ENCODE measurements around the gene ALDH1A1.
"Not testable (repeated sequence)": the region's sequence is repeated elsewhere in the genome, so short reads cannot be mapped to it uniquely, and the experiment has no call there.

Gene ALDH1A1

DNA sequence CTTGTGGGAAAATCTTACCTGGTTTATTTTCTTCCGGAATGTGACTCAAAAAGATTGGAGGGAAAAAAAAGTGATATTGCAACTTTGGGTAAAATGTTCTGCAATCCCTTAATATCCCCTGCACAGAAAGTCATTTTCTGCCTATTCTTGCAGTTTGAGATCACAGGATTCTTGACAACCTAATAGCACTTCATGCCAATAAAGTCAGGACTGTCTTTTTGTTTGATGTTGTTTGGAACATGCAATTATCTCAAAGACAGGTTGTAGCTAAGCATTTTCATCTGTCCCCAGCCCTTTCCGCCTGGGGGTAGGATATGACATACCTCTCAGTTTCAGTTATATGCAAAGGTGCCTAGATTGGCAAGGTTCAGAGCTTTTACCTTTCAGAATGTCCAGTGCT, 63.9 kb downstream of the ALDH1A1 start:
- no peak for DNase-seq

- no peak for DNase-seq
Observed at GRCh38 chr9:72888067-72888466, 64.8 kb downstream of the ALDH1A1 start.

GRCh38 chr9:72886386-72886785, 66.5 kb downstream of the ALDH1A1 start:
- no peak for DNase-seq

- DNase-seq, result no peak
Observed at GRCh38 chr9:72884508-72884907, 68.3 kb downstream of the ALDH1A1 start.

DNA sequence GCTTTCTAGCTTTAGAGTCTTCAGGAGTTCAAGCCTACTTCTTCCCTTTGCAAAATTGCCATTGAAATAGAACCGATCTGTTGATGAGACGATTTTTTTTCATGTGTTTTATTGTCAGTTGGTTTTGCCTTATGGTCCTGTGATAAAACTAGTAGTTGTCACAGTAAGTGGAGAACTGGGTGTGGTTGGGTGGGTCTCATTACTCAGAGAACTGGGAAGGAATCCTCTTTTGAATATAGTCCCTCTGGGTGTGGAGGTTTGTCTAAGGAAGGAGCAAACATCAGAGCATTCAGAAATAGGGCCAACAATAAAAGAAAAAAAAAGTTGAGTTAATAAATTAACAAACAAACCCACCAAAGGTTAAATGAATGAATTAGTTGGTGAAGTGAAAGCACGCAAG, 69.0 kb downstream of the ALDH1A1 start:
- no peak for DNase-seq

- DNase-seq, result no peak
Observed at GRCh38 chr9:72882117-72882775, 70.6 kb downstream of the ALDH1A1 start.

DNA sequence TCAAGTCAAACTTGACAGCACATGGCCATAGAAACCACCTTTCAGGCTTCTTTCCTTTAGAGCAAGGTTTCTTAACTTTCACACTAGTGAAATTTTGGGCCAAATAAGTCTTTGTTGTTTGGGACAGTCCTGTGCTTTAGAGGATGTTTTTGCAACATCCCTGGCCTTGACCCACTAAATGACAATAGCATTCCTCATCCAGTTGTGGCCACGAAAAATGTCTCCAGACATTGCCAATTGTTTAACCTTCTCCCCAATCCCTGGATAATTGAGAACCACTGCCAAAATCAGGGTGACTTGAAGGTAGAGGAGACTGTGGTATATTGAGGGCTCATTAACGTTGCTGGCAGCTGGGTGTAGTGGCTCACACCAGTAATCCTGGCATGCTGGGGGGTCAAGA, 72.0 kb downstream of the ALDH1A1 start:
- no peak for DNase-seq

GRCh38 chr9:72875221-72875620, 77.6 kb downstream of the ALDH1A1 start:
- no peak for DNase-seq

GRCh38 chr9:72874344-72874743, 78.5 kb downstream of the ALDH1A1 start:
- DNase-seq, result no peak

- no peak for DNase-seq
Observed at GRCh38 chr9:72873456-72873855, 79.4 kb downstream of the ALDH1A1 start.

GRCh38 chr9:72872718-72873117, 80.1 kb downstream of the ALDH1A1 start:
- DNase-seq, result no peak

DNA sequence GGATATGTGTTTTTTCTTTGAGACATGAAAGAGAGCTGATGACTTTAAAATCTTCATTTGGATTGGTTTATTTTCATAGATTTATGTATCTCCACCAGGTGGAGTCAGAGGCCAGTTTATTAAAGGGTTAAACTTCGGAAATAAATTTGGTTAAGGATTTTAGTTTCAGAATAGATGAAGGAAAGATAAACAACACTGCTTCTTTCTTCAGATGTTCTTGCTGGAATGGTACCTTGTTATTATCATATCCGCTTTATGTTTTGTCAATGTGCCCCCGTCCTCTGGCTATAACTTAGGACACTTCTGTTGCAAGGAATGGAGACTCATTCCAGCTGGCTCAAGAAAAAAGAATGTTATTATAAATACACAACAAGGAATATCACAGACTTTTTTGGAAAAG, 81.2 kb downstream of the ALDH1A1 start:
- DNase-seq, result no peak

DNA sequence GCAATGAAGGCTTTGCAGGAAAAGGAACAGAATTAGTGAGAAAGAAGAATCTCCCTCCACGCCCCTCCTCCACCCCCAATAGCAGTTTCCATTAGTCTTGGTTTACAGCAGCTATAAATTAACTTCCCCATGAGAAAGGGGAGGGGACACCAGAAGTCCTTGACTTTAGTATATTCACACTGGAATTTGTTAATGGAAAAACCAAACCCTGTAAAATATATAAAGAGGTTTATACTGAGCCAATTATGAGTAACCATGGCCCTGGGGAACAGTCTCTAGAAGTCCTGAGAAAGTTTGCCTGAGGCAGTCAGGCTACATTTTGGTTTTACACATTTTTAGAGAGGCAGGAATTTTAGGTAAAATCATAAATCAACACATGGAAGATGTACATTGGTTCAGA, 88.5 kb downstream of the ALDH1A1 start:
- DNase-seq, result no peak

DNA sequence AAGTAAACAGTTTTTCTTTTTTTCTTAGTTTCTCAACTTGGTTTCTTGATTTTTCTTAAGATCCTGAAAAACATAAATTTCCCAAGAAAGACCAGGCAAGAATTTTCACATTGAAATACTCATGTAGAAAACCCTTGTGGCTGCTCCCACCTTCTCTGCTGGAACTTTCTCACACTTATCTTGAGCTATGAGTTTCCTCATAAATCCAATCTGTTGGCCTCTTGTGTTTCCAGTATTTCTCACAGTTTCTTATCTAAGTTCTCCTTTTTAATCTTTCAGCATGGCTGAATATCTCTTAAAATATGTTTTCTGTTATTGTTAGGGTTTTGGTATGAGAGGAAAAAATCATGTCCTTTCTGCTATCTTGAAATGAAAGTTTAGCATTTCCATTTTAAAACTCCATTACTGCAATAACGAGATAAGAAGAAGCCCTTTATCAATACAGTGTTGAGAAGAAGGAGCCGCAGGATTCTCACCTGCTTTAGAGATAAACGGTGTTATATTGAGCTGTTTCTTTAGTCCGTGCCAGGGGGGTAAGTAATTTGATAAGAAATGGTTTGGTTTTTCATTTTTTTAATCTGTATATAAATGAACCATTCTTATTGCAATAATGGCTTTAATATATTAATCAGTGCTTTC, 89.3 kb downstream of the ALDH1A1 start:
- no peak for DNase-seq

DNA sequence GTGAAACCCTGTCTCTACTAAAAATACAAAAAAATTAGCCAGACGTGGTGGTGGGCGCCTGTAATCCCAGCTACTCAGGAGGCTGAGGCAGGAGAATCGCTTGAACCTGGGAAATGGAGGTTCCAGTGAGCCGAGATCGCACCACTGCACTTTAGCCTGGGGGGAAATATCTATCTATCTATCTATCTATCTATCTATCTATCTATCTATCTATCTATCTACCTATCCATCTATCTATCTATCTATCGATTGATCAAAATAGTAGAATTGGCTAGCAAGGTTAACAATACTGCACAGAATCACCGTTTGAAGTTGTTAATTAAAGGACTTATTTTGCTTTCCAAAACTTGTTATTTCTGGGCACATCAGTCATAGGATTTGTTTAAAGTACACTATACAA, 90.1 kb downstream of the ALDH1A1 start:
- DNase-seq, result not testable (repeated sequence)

DNA sequence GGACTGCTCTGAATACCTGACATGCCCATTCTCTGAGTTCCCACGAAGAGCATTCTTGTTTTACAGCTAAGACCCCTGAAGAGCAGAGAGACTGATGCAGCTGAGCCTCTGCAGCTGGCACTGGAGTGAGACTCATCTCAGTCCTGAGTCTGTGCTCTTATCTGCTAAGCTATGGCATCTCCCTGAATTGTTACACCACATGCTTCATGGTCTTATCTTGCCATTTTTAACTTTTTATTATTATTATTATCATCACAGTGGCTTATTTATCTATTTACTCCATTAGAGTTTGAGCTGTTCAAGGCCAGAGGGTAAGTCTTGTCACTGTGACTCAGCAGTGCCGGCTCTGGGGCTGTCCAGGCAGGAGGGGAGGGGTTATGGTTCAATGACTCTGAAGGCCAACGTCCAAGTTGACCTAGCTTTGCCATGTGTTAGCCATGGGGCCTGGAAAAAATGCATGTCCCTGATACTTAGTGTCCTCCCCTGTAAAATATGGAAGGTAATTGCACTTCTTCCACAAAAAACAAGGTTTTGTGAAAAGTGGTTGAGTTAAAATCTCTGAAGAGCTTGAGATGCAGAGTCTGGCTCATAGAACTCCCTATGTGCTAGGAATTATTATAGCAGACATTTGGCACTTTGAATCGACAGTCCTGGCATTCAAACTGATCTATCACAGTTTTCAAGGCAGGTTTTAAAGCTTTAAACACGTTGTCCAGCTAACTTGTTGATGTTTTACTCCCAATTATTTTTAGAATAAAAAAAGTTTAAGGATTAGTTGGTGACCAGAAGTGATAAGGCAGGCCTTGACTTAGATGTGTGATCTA, 94.6 kb downstream of the ALDH1A1 start:
- DNase-seq, result no peak

- no peak for DNase-seq
Observed at GRCh38 chr9:72857624-72857996, 95.2 kb downstream of the ALDH1A1 start.

- DNase-seq, result no peak
Observed at GRCh38 chr9:72856972-72857623, 95.8 kb downstream of the ALDH1A1 start.

DNA sequence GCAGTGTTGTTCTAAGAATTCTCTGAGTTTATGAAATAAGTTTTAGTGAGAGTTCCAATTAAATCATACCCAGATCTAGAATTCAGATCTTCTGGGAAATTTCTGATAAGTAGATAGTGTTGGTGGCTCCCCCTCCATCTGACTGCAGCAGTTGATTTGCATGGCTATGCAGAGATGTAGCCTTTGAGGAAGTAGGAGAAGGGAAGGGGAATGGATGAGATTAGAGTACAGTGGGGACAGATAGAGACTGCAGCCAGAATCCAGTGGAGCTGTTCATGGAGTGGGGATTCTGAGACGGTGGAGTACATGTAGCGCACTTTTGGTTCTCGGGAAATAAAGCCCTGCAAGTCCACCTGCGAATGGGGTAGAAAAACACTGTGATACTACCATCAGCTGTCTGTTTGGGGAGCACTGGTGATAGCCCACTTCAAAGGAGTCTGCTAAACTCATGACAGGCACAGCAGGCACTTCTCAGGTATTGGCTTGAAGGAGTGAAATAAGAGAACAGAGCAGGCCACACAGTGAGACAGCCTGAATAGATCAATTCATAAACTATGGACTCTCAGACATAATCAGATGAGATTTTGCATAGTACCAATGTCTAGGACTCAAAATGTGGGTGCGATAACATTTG, 96.8 kb downstream of the ALDH1A1 start:
- no peak for DNase-seq

- no peak for DNase-seq
Observed at GRCh38 chr9:72855321-72855720, 97.5 kb downstream of the ALDH1A1 start.

Data from activated CD4-positive, CD25-positive, alpha-beta regulatory T cell treated with anti-CD3 and anti-CD28 coated beads, Interleukin-2, amount 50 U/mL, for 72 hours (primary cell).